Measurements from ENCODE around the gene SLCO3A1.
"Not testable (repeated sequence)": the region's sequence is repeated elsewhere in the genome, so short reads cannot be mapped to it uniquely, and the experiment has no call there.

SLCO3A1 gene

GRCh38 chr15:92035961-92036360 lies 182.5 kb downstream of the SLCO3A1 start:
- no peak for DNase-seq

- no peak for DNase-seq
Measured at GRCh38 chr15:92037491-92037890, 184.0 kb downstream of the SLCO3A1 start.

GRCh38 chr15:92040350-92040749 lies 186.8 kb downstream of the SLCO3A1 start:
- no peak for DNase-seq

- no peak for DNase-seq
Measured at GRCh38 chr15:92041371-92041770, 187.9 kb downstream of the SLCO3A1 start.

- DNase-seq: no peak
Measured at GRCh38 chr15:92043283-92043682, 189.8 kb downstream of the SLCO3A1 start.

- no peak for DNase-seq
Measured at GRCh38 chr15:92044203-92044909, 190.8 kb downstream of the SLCO3A1 start.

GRCh38 chr15:92047900-92048299 lies 194.4 kb downstream of the SLCO3A1 start:
- no peak for DNase-seq

GRCh38 chr15:92048739-92049138 lies 195.2 kb downstream of the SLCO3A1 start:
- DNase-seq: no peak

- DNase-seq: no peak
Measured at GRCh38 chr15:92049290-92049989, 195.9 kb downstream of the SLCO3A1 start.

GRCh38 chr15:92050220-92050898 lies 196.9 kb downstream of the SLCO3A1 start:
- no peak for DNase-seq

- no peak for DNase-seq
Measured at GRCh38 chr15:92051716-92052115, 198.2 kb downstream of the SLCO3A1 start.

GRCh38 chr15:92053753-92054316 lies 200.3 kb downstream of the SLCO3A1 start:
- no peak for DNase-seq

GRCh38 chr15:92056875-92057274 lies 203.4 kb downstream of the SLCO3A1 start:
- no peak for DNase-seq

- no peak for DNase-seq
Measured at GRCh38 chr15:92059036-92059970, 205.8 kb downstream of the SLCO3A1 start.

GRCh38 chr15:92059971-92060311 lies 206.4 kb downstream of the SLCO3A1 start:
- DNase-seq: not testable (repeated sequence)

GRCh38 chr15:92061511-92062195 lies 208.1 kb downstream of the SLCO3A1 start:
- no peak for DNase-seq

GRCh38 chr15:92062505-92062904 lies 209.0 kb downstream of the SLCO3A1 start:
- DNase-seq: no peak

GRCh38 chr15:92068121-92068520 lies 214.6 kb downstream of the SLCO3A1 start:
- DNase-seq: peak; percentile 75 to 77

- peak; percentile 86 to 89 for DNase-seq
Measured at GRCh38 chr15:92069308-92070250, 216.1 kb downstream of the SLCO3A1 start.

GRCh38 chr15:92070251-92070650 lies 216.7 kb downstream of the SLCO3A1 start:
- not testable (repeated sequence) for DNase-seq
